ENCODE results near the gene SON. TPM values are rescaled to one million over a fixed set of nuclear protein-coding genes. Genes with fewer than 3 reads are reported as not detected.

Gene SON
- total RNA-seq, 1 donor from 2014 or later: 258 TPM

DNA sequence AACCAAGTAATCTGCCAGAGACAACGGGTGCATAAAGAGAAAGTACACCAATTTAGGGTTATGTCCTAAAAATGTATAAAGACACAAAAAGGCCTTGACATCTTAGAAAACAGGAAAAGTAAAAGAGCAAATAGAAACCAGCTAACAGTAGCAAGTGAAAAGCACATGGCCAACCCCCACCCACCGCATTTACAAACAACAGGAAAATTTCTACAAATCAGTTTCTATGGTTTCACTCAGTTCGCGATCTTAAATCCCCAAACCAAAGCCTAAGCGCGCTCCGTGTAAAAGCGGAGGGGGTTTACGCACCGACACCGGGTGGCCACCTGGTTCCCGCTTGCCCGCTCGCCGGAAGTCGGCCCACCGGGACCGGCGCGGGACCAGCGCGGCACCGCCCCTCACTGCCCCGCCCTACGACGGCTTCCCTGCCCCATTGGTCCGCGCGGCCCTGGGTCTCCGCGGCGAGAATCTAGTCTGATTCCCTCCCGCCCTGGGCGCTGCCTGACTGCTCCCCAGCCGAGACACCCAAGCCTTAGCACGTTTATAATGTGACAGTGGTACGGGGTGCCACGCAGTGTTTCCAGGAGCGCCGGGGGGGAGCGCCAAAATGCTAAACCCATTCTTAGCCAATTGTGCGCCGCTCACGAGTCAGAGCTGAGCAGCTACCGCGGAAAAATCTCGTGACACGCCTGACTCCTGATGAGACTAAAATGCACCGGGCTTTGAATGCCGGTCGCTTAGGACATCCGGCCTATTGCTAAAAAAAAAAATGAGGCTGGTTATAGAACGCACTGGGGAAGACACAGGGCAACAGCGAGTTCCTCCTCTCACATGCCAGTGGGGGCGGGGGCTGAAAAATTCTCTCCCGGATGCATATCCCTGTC lies 840 bp upstream of the SON start, which contains the start of gene GART:
TSS of gene GART (minus strand) at position 362 of the 884 bp plus-strand sequence. CDS start 2,802 bp downstream, outside the sequence.
- DNase-seq (ENCODE audit: low spot score): peak; percentile 95

DNA sequence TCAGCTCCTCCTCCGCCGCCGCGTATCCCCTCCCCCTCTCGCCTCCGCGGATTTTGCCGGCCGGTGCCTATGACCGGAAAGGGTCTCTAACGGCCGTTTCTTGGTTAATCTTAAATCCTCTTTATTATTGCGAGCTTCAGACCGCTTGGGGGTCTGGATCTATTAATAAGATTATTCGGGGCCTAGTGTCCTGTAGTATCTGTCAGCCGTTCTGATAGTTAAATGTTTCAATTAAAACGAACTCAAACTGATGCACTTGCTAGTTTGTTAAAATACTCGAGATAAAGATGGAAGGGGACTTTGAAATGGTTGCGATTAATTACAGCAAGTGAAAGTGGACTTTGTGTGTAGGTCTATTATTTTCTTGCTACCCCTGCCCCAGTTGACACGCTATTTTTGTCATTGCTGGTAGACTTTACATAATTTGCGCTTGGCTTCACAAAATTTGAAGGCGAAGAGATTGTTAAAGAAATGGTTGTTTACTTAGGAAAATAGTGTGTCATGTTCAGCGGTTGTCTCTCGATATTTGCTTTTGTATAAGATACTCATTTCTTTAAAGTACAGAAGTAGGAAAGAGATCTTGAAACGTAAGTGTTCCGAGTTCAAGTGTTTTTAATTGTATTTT lies 779 bp downstream of the SON start:
- peak; percentile 93 for DNase-seq (ENCODE audit: low spot score)

DNA sequence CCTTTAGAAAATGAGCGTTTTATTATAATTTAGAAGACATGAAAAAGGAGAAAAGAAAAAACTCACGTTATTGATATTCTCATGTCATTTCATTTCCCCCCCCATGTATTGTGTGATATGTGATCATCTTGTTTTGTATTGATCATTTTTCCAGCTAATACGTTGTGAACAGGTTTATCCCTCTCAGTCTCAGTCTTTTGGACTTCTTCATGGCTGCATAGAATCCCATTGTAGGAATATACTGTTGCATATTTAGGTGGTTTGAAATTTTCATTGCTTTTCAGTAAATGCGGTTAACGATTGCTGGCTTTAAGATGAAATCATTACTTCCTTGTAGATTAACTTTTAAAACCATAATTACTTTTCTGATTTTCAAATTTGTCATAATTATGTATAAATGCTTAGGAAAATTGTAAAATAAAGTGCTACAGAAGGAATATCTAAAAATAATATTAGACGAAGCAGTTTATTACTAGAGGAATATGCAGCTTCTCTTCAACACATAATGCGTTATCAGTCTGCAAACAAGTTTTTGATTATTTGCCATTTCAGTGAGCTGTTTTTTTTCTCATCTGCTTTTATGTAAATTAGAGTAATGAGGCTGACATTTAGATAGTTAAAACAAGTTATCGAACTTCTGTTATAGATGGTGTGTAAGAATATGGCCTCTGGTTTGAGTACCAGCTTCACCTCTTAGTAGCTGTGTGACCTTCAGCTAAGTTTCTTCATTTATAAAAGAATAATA lies 1.8 kb downstream of the SON start:
- DNase-seq (ENCODE audit: low spot score): no peak

DNA sequence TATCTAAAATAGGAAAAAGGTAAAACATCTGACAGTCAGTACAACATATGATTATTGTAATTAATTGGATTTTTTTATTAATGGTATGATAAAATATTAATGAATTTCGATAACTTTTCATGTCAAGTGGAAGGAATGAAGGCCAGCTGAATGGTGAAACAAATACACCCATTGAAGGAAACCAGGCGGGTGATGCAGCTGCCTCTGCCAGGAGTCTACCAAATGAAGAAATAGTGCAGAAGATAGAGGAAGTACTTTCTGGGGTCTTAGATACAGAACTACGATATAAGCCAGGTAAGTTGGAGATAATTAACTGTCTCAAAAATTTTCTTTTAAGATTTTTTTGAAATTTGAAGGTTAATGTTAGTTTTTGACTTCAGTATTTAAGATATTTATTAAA lies 3.2 kb downstream of the SON start:
- no peak for DNase-seq (ENCODE audit: low spot score)

DNA sequence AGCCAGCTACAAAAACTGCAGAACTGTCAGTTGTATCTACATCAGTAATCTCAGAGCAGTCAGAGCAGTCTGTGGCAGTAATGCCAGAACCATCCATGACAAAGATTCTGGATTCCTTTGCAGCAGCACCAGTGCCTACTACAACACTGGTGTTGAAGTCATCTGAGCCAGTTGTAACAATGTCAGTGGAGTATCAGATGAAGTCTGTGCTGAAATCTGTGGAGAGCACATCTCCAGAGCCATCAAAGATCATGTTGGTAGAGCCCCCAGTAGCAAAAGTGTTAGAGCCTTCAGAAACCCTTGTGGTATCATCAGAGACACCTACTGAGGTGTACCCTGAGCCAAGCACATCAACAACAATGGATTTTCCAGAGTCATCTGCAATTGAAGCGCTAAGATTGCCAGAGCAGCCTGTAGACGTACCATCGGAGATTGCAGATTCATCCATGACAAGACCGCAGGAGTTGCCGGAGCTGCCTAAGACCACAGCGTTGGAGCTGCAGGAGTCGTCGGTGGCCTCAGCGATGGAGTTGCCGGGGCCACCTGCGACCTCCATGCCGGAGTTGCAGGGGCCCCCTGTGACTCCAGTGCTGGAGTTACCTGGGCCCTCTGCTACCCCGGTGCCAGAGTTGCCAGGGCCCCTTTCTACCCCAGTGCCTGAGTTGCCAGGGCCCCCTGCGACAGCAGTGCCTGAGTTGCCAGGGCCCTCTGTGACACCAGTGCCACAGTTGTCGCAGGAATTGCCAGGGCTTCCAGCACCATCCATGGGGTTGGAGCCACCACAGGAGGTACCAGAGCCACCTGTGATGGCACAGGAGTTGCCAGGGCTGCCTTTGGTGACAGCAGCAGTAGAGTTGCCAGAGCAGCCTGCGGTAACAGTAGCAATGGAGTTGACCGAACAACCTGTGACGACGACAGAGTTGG lies 7.3 kb downstream of the SON start:
- DNase-seq (ENCODE audit: low spot score): no peak

DNA sequence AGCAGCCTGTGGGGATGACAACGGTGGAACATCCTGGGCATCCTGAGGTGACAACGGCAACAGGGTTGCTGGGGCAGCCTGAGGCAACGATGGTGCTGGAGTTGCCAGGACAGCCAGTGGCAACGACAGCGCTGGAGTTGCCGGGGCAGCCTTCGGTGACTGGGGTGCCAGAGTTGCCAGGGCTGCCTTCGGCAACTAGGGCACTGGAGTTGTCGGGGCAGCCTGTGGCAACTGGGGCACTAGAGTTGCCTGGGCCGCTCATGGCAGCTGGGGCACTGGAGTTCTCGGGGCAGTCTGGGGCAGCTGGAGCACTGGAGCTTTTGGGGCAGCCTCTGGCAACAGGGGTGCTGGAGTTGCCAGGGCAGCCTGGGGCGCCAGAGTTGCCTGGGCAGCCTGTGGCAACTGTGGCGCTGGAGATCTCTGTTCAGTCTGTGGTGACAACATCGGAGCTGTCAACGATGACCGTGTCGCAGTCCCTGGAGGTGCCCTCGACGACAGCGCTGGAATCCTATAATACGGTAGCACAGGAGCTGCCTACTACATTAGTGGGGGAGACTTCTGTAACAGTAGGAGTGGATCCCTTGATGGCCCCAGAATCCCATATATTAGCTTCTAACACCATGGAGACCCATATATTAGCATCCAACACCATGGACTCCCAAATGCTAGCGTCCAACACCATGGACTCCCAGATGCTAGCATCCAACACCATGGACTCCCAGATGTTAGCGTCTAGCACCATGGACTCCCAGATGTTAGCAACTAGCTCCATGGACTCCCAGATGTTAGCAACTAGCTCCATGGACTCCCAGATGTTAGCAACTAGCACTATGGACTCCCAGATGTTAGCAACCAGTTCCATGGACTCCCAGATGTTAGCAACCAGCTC lies 8.2 kb downstream of the SON start:
- DNase-seq (ENCODE audit: low spot score): no peak

DNA sequence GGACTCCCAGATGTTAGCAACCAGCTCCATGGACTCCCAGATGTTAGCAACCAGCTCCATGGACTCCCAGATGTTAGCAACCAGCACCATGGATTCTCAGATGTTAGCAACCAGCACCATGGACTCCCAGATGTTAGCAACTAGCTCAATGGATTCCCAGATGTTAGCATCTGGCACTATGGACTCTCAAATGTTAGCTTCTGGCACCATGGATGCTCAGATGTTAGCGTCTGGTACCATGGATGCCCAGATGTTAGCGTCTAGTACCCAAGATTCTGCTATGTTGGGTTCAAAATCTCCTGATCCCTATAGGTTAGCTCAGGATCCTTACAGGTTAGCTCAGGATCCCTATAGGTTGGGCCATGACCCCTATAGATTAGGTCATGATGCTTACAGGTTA lies 8.8 kb downstream of the SON start:
- DNase-seq (ENCODE audit: low spot score): no peak

DNA sequence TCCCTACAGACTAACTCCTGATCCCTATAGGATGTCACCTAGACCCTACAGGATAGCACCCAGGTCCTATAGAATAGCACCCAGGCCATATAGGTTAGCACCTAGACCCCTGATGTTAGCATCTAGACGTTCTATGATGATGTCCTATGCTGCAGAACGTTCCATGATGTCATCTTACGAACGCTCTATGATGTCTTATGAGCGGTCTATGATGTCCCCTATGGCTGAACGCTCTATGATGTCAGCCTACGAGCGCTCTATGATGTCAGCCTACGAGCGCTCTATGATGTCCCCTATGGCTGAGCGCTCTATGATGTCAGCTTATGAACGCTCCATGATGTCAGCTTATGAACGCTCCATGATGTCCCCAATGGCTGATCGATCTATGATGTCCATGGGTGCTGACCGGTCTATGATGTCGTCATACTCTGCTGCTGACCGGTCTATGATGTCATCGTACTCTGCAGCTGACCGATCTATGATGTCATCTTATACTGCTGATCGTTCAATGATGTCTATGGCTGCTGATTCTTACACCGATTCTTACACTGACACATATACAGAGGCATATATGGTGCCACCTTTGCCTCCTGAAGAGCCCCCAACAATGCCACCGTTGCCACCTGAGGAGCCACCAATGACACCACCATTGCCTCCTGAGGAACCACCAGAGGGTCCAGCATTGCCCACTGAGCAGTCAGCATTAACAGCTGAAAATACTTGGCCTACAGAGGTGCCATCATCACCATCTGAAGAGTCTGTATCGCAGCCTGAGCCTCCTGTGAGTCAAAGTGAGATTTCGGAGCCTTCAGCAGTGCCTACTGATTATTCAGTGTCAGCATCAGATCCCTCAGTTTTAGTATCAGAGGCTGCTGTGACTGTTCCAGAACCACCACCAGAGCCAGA lies 9.5 kb downstream of the SON start:
- no peak for DNase-seq (ENCODE audit: low spot score)

DNA sequence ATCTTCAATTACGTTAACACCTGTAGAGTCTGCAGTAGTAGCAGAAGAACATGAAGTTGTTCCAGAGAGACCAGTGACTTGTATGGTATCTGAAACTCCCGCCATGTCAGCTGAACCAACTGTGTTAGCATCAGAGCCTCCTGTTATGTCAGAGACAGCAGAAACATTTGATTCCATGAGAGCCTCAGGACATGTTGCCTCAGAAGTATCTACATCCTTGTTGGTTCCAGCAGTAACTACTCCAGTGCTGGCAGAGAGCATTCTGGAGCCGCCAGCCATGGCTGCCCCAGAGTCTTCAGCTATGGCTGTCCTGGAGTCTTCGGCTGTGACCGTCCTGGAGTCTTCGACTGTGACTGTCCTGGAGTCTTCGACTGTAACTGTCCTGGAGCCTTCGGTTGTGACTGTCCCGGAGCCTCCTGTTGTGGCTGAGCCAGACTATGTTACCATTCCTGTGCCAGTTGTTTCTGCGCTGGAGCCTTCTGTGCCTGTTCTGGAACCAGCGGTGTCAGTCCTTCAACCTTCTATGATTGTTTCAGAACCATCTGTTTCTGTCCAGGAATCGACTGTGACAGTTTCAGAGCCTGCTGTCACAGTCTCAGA lies 10.3 kb downstream of the SON start:
- no peak for DNase-seq (ENCODE audit: low spot score)

DNA sequence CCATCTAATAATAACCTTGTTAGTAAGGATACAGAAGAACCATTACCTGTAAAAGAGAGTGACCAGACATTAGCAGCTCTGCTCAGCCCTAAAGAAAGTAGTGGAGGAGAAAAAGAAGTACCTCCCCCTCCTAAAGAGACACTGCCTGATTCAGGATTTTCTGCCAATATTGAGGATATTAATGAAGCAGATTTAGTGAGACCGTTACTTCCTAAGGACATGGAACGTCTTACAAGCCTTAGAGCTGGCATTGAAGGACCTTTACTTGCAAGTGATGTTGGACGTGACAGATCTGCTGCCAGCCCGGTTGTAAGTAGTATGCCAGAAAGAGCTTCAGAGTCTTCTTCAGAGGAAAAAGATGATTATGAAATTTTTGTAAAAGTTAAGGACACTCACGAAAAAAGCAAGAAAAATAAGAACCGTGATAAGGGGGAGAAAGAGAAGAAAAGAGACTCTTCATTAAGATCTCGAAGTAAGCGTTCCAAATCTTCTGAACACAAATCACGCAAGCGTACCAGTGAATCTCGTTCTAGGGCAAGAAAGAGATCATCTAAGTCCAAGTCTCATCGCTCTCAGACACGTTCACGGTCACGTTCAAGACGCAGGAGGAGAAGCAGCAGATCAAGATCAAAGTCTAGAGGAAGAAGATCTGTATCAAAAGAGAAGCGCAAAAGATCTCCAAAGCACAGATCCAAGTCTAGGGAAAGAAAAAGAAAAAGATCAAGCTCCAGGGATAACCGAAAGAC lies 11.6 kb downstream of the SON start:
- no peak for DNase-seq (ENCODE audit: low spot score)

DNA sequence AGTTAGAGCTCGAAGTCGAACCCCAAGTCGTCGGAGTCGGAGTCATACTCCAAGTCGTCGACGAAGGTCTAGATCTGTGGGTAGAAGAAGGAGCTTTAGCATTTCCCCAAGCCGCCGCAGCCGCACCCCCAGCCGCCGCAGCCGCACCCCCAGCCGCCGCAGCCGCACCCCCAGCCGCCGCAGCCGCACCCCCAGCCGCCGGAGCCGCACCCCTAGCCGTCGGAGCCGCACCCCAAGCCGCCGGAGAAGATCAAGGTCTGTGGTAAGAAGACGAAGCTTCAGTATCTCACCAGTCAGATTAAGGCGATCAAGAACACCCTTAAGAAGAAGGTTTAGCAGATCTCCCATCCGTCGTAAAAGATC lies 12.1 kb downstream of the SON start:
- DNase-seq (ENCODE audit: low spot score): no peak

DNA sequence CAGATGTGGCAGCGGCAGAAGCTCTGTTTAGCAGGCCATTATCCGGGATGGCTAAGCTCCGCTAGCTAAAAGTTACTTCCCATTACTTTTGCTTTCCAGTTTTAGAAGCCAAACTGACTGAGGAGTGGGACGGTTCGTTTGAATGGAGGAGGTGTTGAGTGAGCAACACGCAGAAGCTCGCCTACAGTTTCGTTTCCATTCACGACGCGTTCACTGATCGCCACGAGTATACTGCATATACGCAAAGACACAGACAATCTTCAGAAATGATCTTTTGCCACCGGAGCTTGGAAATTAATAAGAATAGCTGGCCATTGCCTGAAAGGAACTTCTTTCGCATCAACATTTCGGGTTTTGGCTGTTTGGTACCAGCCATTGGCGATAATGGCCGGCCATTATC lies 14.6 kb downstream of the SON start:
- DNase-seq (ENCODE audit: low spot score): no peak

DNA sequence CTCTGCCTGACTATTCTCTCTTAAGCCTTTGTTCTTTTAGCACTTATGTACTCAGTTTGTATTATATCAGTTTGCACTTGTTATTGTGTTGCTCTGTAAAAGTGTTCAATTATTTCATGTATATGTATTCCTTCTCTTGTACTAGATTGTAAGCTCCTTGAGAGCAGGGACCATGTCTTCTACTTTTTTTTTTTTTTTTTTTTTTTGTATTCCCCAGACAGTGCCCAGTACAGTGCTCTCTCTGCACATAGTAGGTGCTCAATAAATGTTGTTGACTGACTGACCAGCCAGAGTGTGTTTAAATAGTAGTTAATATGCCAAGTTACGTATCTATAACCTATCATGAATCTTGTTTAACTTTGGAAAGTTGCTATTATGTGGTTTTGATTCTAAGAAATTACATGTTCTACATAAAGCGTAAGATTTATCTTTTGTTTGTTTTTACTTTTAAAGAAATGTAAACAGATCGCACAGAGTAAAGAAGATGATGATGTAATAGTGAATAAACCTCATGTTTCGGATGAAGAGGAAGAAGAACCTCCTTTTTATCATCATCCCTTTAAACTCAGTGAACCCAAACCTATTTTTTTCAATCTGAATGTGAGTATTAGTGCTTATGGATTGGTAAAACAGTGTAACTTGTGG lies 16.1 kb downstream of the SON start:
- no peak for DNase-seq (ENCODE audit: low spot score)

DNA sequence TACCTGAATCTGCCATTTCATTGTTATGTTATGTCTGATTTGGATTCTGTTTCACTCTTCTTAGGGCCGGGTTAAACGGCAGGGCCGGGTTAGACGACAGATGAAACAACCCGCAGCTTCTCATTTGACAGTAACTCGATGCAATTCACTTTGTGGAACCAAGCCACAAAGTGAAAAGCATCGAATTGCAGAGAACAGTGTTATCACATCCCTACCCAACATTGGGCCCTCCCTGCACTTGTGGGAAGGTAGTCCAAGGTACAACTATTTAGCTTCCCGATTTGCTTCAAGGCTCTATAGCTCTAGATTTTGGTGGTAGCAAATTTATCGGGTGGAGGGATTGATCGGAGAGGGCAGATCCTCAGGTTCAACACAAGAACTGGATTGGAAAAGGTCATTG lies 17.0 kb downstream of the SON start:
- no peak for DNase-seq (ENCODE audit: low spot score)

DNA sequence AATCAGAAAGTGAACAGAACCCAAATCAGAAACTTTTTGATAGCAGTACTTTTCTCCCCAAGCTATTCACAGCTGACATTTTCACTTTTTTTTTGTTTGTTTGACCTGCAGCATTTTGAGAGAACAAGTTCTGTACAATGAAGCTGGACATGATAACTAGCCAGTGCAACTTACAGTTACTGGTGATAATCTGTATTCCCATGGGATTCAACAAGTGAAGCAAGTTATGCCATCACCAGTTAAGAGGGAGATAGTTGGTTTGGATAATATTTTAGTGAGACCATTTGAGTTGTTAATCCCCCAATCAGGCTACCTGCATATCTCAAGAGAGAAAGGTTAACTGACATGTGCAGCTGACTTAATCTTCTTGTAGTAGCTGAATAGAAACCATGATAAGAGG lies 18.1 kb downstream of the SON start:
- DNase-seq (ENCODE audit: low spot score): no peak

DNA sequence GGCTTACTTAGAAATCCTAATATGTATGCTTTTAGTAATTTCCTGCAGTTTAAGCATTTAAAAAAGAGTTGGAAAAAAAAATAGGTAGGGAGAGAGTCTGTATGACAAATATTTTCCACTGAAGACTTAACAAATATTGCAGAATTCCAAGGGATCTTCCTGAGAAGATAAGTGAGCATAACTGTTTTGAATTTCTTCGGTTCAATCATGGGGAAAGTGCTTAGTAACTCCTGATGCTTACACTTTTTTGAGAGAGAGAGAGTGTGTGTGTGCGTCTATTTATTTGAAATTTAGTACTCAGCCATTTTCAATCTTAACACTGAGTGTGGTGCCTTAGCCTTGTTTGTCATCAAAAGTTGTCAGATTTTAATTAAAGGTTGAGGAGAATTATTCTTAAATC lies 18.5 kb downstream of the SON start:
- no peak for DNase-seq (ENCODE audit: low spot score)

DNA sequence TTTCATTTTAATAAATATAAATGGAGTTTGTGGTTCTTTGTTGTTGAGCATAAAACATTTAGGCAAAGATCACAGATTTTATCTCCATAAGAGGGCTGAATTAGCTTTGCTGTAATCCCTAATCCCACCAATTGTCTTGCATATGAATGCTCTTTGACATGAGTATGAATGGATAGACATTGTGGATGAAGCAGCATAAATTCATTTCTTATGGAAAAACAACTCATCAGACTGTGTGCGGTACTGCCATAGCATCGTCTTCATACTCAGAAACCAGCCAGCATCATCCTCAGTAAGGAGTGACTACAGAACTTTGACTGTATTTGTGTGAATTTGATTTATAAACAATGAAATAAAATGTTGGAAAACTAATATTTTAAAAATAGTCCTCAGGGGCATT lies 19.6 kb downstream of the SON start:
- no peak for DNase-seq (ENCODE audit: low spot score)
